ENCODE data around the gene MPST.
"Not testable (repeated sequence)": the region's sequence is repeated elsewhere in the genome, so short reads cannot be mapped to it uniquely, and the experiment has no call there.

Gene MPST

DNA sequence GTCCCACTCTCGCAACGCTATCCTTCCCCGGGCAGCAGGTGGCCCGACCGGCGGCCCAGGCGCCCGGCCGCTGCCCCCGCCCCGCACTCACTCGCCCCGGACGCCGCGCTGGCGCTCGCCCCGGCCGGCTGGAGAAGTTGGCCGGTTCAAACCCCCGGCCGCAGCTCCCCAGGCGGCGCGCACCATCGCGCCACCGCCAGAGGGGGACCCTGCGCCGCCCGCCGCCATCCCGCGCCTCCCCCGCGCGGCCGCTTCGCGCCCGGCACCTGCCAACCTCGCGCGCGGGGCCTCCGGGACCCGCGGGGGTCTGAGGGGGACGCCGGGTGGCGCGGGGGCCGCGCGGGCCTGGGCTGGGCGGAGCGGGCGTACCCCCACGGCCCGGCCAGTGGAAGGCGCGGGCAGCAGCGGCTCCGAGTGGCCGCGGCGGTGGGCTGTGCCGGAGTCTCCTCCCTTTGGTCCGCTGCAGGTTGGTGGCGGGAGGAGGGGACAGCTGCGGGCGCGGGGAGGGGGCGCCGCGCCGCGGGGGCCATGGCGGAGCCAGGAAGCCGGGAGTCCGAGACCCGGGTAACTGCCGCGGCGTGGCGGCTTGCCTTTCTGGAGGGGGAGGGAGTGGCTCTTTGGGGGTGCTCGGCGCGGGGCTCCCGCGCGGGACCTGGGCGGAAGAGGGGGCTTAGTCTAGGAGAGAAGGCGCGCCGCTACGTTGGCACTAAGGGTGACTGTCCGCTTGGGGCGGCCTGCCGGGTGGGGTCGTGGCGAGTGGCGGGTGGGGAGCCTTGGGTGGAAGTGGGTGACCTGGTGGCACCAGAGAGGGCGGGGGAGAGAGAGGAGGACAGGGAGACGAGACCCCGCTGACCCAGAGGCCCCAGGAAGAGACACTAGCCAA lies at the start of gene MPST, which contains the start of gene TST:
Gene MPST (plus strand): TSS at position 434 of the 883 bp plus-strand sequence. CDS start 95 bp downstream, at position 529.
Gene TST (minus strand): TSS at position 139 of the 883 bp plus-strand sequence. CDS start 715 bp downstream, outside the sequence.
- H3K4me1 Mint-ChIP-seq, result peaks cover 15% of the 10 kb centered on the region
- H3K4me3 Mint-ChIP-seq, result peak within 1 kb of the TSS; percentile 84 to 90
- H3K27me3 Mint-ChIP-seq, result peaks cover 55% of the 10 kb centered on the region
- DNase-seq (peak; percentile 35 to 54), ATAC-seq (peak; percentile 77)
- H3K27ac Mint-ChIP-seq, result peak within 1 kb of the TSS in 1 of 2 donors; percentile 63
- H3K9me3 Mint-ChIP-seq, result no peaks in the 10 kb centered on the region

- DNase-seq (no peak), ATAC-seq (no peak)
- Mint-ChIP-seq H3K9me3 (no peaks in the 10 kb centered on the region), H3K4me3 (no peak overlapping the region), H3K27ac (no peak overlapping the region), H3K27me3 (no peaks in the 10 kb centered on the region), H3K4me1 (no peaks in the 10 kb centered on the region)
Measured at GRCh38 chr22:36971341-36972125, 48.0 kb upstream of the MPST start.

GRCh38 chr22:36976606-36977005 lies 42.9 kb upstream of the MPST start:
- H3K9me3 Mint-ChIP-seq, result no peaks in the 10 kb centered on the region
- no peak overlapping the region for H3K27ac Mint-ChIP-seq
- no peaks in the 10 kb centered on the region for H3K27me3 Mint-ChIP-seq
- ATAC-seq, result no peak
- H3K4me1 Mint-ChIP-seq, result peaks cover 18% of the 10 kb centered on the region
- H3K4me3 Mint-ChIP-seq, result no peak overlapping the region
- no peak for DNase-seq

DNA sequence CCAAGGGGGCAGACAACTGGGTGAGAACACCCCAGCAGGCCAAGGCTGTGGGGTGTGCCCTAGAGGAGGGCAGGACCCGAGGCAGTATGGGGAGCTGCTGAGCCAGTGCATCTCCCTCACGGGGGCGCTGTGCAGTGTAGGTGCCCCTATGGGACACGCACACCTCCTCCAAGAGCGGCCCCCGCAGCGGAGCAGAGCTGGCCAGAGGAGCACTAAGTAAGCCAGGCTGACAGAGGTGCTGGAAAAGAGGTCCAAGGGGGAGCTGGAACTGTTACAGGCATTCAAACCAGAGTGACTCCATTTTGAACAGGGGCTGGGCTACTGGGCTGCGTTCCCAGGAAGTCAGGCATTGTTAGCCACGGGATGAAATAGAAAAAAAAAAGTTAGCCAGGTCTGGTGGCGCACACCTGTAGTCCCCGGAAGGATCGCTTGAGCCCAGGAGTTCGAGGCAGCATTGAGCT lies 42.1 kb upstream of the MPST start:
- H3K27me3 Mint-ChIP-seq, result peaks cover 6% of the 10 kb centered on the region
- ATAC-seq (peak; percentile 99), DNase-seq (peak; percentile 81 to 88)
- peak overlapping the region; percentile 96 for H3K4me3 Mint-ChIP-seq
- H3K27ac Mint-ChIP-seq, result peak overlapping the region; percentile 95 to 99
- no peaks in the 10 kb centered on the region for H3K9me3 Mint-ChIP-seq
- H3K4me1 Mint-ChIP-seq, result peaks cover 18% of the 10 kb centered on the region

GRCh38 chr22:36977947-36978660 lies 41.4 kb upstream of the MPST start:
- Mint-ChIP-seq H3K9me3 (no peaks in the 10 kb centered on the region), H3K27ac (peak overlapping the region; percentile 95 to 99), H3K4me3 (peak overlapping the region; percentile 96), H3K27me3 (peaks cover 12% of the 10 kb centered on the region), H3K4me1 (peaks cover 18% of the 10 kb centered on the region)
- peak; percentile 79 for ATAC-seq
- DNase-seq, result peak; percentile 83 to 87

DNA sequence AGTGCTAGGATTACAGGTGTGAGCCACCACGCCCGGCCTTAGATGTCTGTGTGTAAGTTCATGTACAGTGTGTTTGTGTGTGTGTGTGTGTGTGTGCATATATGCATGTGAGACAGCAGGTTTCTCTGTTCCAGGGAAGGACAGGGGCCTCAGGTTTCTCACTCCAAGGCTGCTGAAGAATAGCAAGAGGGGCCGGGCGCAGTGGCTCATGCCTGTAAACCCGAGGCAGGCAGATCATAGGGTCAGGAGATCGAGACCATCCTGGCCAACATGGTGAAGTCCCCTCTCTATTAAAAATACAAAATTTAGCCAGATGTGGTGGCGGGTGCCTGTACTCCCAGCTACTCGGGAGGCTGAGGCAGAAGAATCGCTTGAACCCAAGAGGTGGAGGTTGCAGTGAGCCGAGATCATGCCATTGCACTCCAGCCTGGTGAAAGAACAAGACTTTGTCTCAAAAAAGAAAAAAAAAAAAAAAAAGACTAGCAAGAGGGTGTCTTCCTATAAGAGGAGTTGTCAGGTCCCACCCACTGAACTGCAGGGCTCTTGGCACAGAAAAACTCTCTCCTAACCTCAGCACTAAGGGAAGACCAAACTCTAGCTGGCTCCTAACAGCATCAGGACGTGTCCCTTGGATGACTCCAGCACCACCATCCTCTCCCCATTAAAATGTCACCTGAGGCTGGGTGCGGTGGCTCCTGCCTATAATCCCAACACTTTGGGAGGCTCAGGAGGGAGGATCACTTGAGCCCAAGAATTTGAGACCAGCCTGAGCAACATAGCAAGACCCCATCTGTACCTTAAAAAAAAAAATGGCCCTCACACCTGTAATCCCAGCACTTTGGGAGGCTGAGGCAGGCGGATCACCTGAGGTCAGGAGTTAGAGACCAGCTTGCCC lies 40.3 kb upstream of the MPST start:
- H3K27ac Mint-ChIP-seq, result peak overlapping the region in 1 of 2 donors; percentile 61
- no peak for DNase-seq
- no peaks in the 10 kb centered on the region for H3K9me3 Mint-ChIP-seq
- H3K4me1 Mint-ChIP-seq, result peaks cover 18% of the 10 kb centered on the region
- H3K4me3 Mint-ChIP-seq, result no peak overlapping the region
- no peak for ATAC-seq
- H3K27me3 Mint-ChIP-seq, result peaks cover 19% of the 10 kb centered on the region

DNA sequence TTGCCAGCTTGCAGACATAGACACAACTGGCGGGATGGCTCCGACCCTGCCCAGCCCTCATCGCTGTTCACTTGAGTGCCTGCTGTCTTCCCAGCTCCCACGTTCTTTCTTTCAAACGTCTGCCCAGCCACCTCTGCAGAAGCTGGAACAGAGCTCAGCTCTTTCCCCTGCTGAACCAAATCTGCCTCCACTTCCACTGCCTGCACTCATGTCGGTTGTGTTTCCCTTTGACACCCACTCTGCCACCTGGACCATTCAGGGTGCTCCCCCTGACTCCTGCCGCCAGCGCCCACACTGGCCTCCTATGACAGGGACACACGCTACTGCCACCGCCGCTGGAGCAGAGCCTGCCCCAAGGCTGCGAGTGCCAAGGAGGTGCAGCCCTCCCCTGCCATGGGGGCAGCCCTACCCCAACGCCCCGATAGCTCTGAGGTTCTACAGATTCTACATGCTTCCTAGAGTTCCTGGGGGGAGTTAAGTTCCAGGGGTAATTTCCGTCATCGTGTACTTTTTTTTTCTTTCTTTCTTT lies 38.2 kb upstream of the MPST start:
- Mint-ChIP-seq H3K9me3 (peaks cover 5 to 13% of the 10 kb centered on the region in 2 donors), H3K4me1 (peaks cover 18% of the 10 kb centered on the region), H3K27ac (no peak overlapping the region), H3K4me3 (no peak overlapping the region), H3K27me3 (peaks cover 19% of the 10 kb centered on the region)
- DNase-seq (no peak), ATAC-seq (no peak)

DNA sequence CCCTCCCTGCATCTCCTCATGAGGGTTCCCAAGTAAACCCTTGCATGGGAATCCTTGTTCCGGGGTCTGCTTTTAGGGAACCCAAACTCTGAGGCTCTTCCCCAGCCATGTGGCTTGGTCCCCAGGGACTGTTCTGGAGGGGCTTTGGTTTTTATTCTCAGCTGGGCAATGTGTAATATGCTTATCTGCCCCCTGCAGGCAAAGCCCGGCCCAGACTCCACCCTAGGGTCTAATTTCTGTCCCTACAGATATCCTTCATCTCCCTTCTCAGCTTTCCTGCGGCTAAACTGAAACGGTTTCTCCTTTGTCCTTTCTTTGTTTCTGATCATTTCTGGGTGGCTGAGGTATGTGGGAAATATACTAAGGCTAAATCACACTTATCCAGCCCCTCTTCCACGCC lies 37.4 kb upstream of the MPST start:
- no peak for DNase-seq
- Mint-ChIP-seq H3K27me3 (peaks cover 19% of the 10 kb centered on the region), H3K27ac (no peak overlapping the region), H3K4me3 (no peak overlapping the region), H3K4me1 (peaks cover 13% of the 10 kb centered on the region), H3K9me3 (peaks cover 12 to 21% of the 10 kb centered on the region in 2 donors)
- ATAC-seq, result no peak

- Mint-ChIP-seq H3K27ac (no peak overlapping the region), H3K9me3 (peaks cover 12 to 22% of the 10 kb centered on the region in 2 donors), H3K4me1 (no peaks in the 10 kb centered on the region), H3K27me3 (peaks cover 44% of the 10 kb centered on the region), H3K4me3 (no peak overlapping the region)
- DNase-seq (no peak), ATAC-seq (no peak)
Measured at GRCh38 chr22:36985211-36985889, 34.2 kb upstream of the MPST start.

GRCh38 chr22:36986242-36986821 lies 33.2 kb upstream of the MPST start:
- H3K4me3 Mint-ChIP-seq, result no peak overlapping the region
- H3K27me3 Mint-ChIP-seq, result peaks cover 54% of the 10 kb centered on the region
- peak in 1 of 2 donors; percentile 50 for DNase-seq
- ATAC-seq, result peak; percentile 46
- H3K9me3 Mint-ChIP-seq, result peaks cover 12 to 22% of the 10 kb centered on the region in 2 donors
- no peak overlapping the region for H3K27ac Mint-ChIP-seq
- H3K4me1 Mint-ChIP-seq, result no peaks in the 10 kb centered on the region

- ATAC-seq (no peak), DNase-seq (no peak)
- Mint-ChIP-seq H3K4me3 (no peak overlapping the region), H3K27ac (no peak overlapping the region), H3K9me3 (peaks cover 12 to 22% of the 10 kb centered on the region in 2 donors), H3K27me3 (peaks cover 44% of the 10 kb centered on the region), H3K4me1 (no peaks in the 10 kb centered on the region)
Measured at GRCh38 chr22:36988075-36988832, 31.3 kb upstream of the MPST start.

DNA sequence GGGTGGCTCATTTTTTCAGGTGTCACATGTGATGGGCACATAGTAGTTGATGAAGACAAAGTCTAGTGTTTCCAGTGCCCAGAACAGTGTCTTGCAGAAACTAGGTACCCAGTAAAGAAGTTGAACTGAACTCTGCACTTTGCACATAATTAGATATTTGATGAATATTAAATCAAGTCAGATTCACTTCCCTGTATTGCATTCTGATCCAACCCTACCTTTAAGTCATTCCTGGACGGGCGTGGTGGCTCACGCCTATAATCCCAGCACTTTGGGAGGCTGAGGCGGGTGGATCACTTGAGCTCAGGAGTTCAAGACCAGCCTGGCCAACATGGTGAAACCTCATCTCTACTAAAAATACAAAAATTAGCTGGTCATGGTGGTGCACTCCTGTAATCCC lies 30.5 kb upstream of the MPST start:
- not testable (repeated sequence) for DNase-seq, H3K4me3 Mint-ChIP-seq, H3K27ac Mint-ChIP-seq, ATAC-seq, H3K4me1 Mint-ChIP-seq
- Mint-ChIP-seq H3K27me3 (peaks cover 45% of the 10 kb centered on the region), H3K9me3 (peaks cover 12 to 22% of the 10 kb centered on the region in 2 donors)

DNA sequence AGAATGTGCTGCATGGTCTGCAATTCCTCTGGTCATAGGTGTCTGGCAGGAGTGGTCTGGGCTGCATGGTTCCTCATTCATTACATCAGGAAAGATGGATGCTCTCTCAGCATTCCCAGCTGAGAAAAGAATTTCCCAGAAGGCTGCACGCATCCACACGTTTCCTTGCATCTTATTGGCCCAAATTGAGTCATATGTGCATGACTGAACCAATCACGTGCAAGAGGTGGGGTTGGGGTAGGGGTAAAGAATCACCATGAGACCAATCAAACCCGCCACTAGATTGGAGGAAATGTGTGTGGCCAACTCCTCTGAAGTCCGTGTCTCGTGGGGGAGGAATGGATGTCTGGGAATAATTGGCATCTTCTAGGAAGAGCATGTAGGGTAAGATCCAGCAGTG lies 29.1 kb upstream of the MPST start:
- Mint-ChIP-seq H3K4me3 (no peak overlapping the region), H3K27me3 (peaks cover 49% of the 10 kb centered on the region), H3K27ac (no peak overlapping the region)

More for the DNA sequence above, 29.1 kb upstream of the MPST start:
- Mint-ChIP-seq H3K4me1 (no peaks in the 10 kb centered on the region), H3K9me3 (peaks cover 12 to 17% of the 10 kb centered on the region in 2 donors)
- ATAC-seq (no peak), DNase-seq (no peak)

Data from stimulated activated naive CD8-positive, alpha-beta T cell treated with anti-CD3 and anti-CD28 coated beads, Interleukin-15, amount 100 ng/mL, for 72 hours (primary cell).